AG09309 (cell line): Measurements from ENCODE around the gene FILIP1L.

Experiments
- DNase-seq: peaks from one replicate; pipeline ENCODE4 v3.0.0-alpha.2; 2010; ENCODE audit warnings: low read depth
- H3K4me3 ChIP-seq: 2 replicates; pipeline ENCODE4 v1.5.1; 2011; ENCODE audit warnings: mild to moderate bottlenecking, low read depth, low read length, moderate library complexity; ENCODE audit not compliant: control insufficient read depth
- CTCF ChIP-seq: IDR thresholded peaks from 2 replicates; pipeline ENCODE4 v1.5.1; 2011; ENCODE audit warnings: mild to moderate bottlenecking, low read depth, low read length, inconsistent platforms; ENCODE audit not compliant: insufficient read depth, control insufficient read depth; ENCODE audit errors: missing control alignments

The FILIP1L gene

DNA sequence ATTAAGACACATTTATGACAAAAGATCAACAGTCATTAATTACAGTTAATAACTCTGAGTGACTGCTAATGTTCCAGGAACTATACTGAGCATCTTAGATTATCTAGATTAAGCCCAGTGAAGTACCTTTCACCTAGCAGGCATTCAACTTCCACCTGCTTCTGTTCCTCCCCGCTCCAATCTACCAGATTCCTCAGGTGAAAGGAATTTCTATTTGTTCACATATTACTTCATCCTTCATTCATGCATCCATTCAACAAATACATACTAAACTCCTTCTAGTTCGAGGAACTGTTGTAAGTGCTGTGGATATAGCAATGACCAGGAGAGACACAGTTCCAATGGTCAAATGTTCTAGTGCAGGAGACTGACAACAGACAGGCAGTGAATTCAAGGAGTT lies 139.3 kb downstream of the FILIP1L start:
- H3K4me3 ChIP-seq, result no peak overlapping the region
- TF ChIP-seq CTCF, result no peak
- no peak for DNase-seq

GRCh38 chr3:99972380-99973104 lies 141.8 kb downstream of the FILIP1L start:
- no peak for DNase-seq
- TF ChIP-seq CTCF, result no peak
- no peak overlapping the region for H3K4me3 ChIP-seq

DNA sequence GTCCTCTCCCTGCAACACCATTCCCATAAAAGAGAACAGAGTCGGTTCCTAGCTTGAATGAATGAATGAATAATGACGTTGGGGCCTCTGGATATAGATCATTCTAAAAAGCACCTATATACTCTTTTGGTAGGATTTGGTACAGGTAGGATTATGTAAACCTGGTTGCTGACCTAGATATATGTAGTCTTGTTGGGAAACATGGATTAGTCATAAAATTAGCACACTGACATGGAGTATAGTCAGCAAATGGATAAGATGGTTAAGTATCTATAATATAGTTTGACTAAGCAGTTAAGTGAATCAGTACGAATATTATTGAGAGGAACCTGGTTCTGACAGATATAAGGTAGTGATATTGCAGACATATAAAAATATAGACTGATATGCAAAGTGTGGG lies 142.5 kb downstream of the FILIP1L start:
- DNase-seq, result no peak
- H3K4me3 ChIP-seq, result no peak overlapping the region
- TF ChIP-seq CTCF, result no peak

DNA sequence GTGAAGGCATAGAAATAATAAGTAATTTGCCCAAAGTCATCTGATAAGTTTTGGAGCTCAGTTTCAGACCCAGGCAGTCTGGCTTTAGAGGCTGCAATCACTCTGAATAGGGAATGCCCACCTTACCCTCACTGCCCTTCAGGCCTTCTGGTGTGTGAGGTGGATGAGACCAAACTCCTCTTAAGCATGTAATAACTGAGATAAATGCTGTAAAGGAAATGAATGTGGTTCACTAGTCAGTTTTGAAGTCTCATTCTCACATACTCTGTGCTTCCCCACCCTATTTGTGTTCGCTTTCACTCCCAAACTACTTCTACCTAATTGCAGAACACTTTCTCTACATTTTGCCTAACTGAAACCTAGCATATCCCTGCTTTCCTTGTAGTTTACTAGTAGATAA lies 144.1 kb downstream of the FILIP1L start:
- no peak for TF ChIP-seq CTCF
- no peak for DNase-seq
- H3K4me3 ChIP-seq, result no peak overlapping the region

GRCh38 chr3:99969136-99969535 lies 145.2 kb downstream of the FILIP1L start:
- no peak for TF ChIP-seq CTCF
- H3K4me3 ChIP-seq, result no peak overlapping the region
- no peak for DNase-seq

DNA sequence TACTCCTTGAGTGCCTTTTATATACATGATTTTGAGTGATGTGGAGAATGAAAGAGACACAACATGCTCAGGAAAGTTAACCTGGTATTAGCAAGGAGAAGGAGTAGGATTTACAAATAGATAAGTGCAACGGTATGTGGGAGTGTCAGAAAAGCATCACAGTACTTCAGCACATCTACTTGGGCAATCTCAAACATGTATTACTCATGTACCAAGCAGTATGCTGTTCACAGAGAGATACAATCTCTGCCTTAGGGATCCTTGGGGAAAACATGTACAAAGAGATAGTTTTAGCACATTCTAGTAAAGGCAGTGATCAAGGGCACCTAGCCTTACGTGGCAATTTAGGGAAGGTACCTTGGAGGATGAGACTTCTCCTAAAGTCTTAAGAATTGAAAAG lies 146.5 kb downstream of the FILIP1L start:
- TF ChIP-seq CTCF, result no peak
- no peak for DNase-seq

More for the DNA sequence above, 146.5 kb downstream of the FILIP1L start:
- no peak overlapping the region for H3K4me3 ChIP-seq
